ENCODE results near the gene OR51S1.

The OR51S1 gene

GRCh38 chr11:4884361-4884760 is 35.4 kb upstream of the OR51S1 start:
- Histone ChIP-seq H3K4me3 (ENCODE audit: low read depth, low read length) (no peak overlapping the region), H3K27me3 (no peaks in the 10 kb centered on the region), H3K4me1 (no peaks in the 10 kb centered on the region), H3K36me3 (no peaks in the 10 kb centered on the region), H3K9me3 (no peaks in the 10 kb centered on the region)
- no peak for TF ChIP-seq CTCF (IDR thresholded peaks at IDR 0.05; ENCODE audit: low read depth, low read length)
- DNase-seq, result no peak

- no peak for DNase-seq
- H3K27me3 ChIP-seq, result no peaks in the 10 kb centered on the region
Observed at GRCh38 chr11:4882543-4882942, 33.5 kb upstream of the OR51S1 start.

GRCh38 chr11:4881860-4882500 is 33.0 kb upstream of the OR51S1 start, which contains the start of gene OR51T1:
OR51T1 (plus strand) TSS chr11:4881900; CDS start chr11:4881900, 0 bp downstream.
- DNase-seq, result no peak
- no peaks in the 10 kb centered on the region for H3K9me3 ChIP-seq
- H3K4me3 ChIP-seq (ENCODE audit: low read depth, low read length), result no peak within 1 kb of the TSS
- H3K36me3 ChIP-seq, result no peaks in the 10 kb centered on the region
- H3K27me3 ChIP-seq, result no peaks in the 10 kb centered on the region
- TF ChIP-seq CTCF (IDR thresholded peaks at IDR 0.05; ENCODE audit: low read depth, low read length), result no peak
- no peaks in the 10 kb centered on the region for H3K4me1 ChIP-seq

More at GRCh38 chr11:4882543-4882942, 33.5 kb upstream of the OR51S1 start:
- H3K4me1 ChIP-seq, result no peaks in the 10 kb centered on the region
- no peak for TF ChIP-seq CTCF (IDR thresholded peaks at IDR 0.05; ENCODE audit: low read depth, low read length)
- no peaks in the 10 kb centered on the region for H3K9me3 ChIP-seq
- H3K36me3 ChIP-seq, result no peaks in the 10 kb centered on the region
- H3K4me3 ChIP-seq (ENCODE audit: low read depth, low read length), result no peak overlapping the region

GRCh38 chr11:4881188-4881587 is 32.2 kb upstream of the OR51S1 start:
- DNase-seq, result no peak
- H3K36me3 ChIP-seq, result no peaks in the 10 kb centered on the region
- H3K27me3 ChIP-seq, result no peaks in the 10 kb centered on the region
- H3K4me3 ChIP-seq (ENCODE audit: low read depth, low read length), result no peak overlapping the region
- TF ChIP-seq CTCF (IDR thresholded peaks at IDR 0.05; ENCODE audit: low read depth, low read length), result no peak
- H3K9me3 ChIP-seq, result no peaks in the 10 kb centered on the region
- H3K4me1 ChIP-seq, result no peaks in the 10 kb centered on the region

- Histone ChIP-seq H3K27me3 (no peaks in the 10 kb centered on the region), H3K4me3 (ENCODE audit: low read depth, low read length) (no peak overlapping the region), H3K9me3 (no peaks in the 10 kb centered on the region), H3K4me1 (no peaks in the 10 kb centered on the region), H3K36me3 (no peaks in the 10 kb centered on the region)
- TF ChIP-seq CTCF (IDR thresholded peaks at IDR 0.05; ENCODE audit: low read depth, low read length), result no peak
- DNase-seq, result no peak
Observed at GRCh38 chr11:4865855-4866254, 16.8 kb upstream of the OR51S1 start.

GRCh38 chr11:4863876-4864275 is 14.9 kb upstream of the OR51S1 start:
- DNase-seq, result no peak
- H3K4me3 ChIP-seq (ENCODE audit: low read depth, low read length), result no peak overlapping the region
- no peaks in the 10 kb centered on the region for H3K27me3 ChIP-seq
- no peak for TF ChIP-seq CTCF (IDR thresholded peaks at IDR 0.05; ENCODE audit: low read depth, low read length)
- no peaks in the 10 kb centered on the region for H3K36me3 ChIP-seq
- no peaks in the 10 kb centered on the region for H3K9me3 ChIP-seq
- H3K4me1 ChIP-seq, result no peaks in the 10 kb centered on the region

Data from BE2C (cell line).